Right hindlimb (tissue), 1 donor: ENCODE results near the gene TIMM10B.
A peak's percentile ranks its signal among the peaks of the same experiment; 100 is the strongest.
"Not testable (repeated sequence)": the region's sequence is repeated elsewhere in the genome, so short reads cannot be mapped to it uniquely, and the experiment has no call there.

Experiments
- DNase-seq: peaks from one replicate; pipeline ENCODE4 v3.0.0-alpha.2; 2018

The TIMM10B gene

GRCh38 chr11:6520265-6520664, 39.0 kb downstream of the TIMM10B start:
- DNase-seq = no peak

GRCh38 chr11:6521946-6522345, 40.6 kb downstream of the TIMM10B start:
- not testable (repeated sequence) for DNase-seq

GRCh38 chr11:6523253-6523652, 42.0 kb downstream of the TIMM10B start:
- DNase-seq = no peak

- DNase-seq = no peak
Observed at GRCh38 chr11:6526411-6527135, 45.3 kb downstream of the TIMM10B start.

- DNase-seq = no peak
Observed at GRCh38 chr11:6529266-6529665, 48.0 kb downstream of the TIMM10B start.

- no peak for DNase-seq
Observed at GRCh38 chr11:6530848-6531247, 49.5 kb downstream of the TIMM10B start.

GRCh38 chr11:6531267-6531752, 50.0 kb downstream of the TIMM10B start:
- DNase-seq = peak; percentile 41
